ENCODE results near the gene KLHL22.

KLHL22 gene

GRCh38 chr22:20421507-20421874 is 74.1 kb downstream of the KLHL22 start:
- TF ChIP-seq PPARA (CRISPR knock-in tag; IDR thresholded peaks at IDR 0.05; ENCODE audit: borderline replicate concordance) (no peak), PATZ1 (CRISPR knock-in tag; IDR thresholded peaks at IDR 0.05; ENCODE audit: borderline replicate concordance) (no peak), RARB (CRISPR knock-in tag; IDR thresholded peaks at IDR 0.05) (no peak), ESRRG (CRISPR knock-in tag; IDR thresholded peaks at IDR 0.05) (no peak), BACH2 (CRISPR knock-in tag; IDR thresholded peaks at IDR 0.05; ENCODE audit: borderline replicate concordance) (no peak), ZFP30 (CRISPR knock-in tag; IDR thresholded peaks at IDR 0.05) (no peak), CSDC2 (CRISPR knock-in tag; IDR thresholded peaks at IDR 0.05) (no peak)
- TF ChIP-seq, protein P1, sequence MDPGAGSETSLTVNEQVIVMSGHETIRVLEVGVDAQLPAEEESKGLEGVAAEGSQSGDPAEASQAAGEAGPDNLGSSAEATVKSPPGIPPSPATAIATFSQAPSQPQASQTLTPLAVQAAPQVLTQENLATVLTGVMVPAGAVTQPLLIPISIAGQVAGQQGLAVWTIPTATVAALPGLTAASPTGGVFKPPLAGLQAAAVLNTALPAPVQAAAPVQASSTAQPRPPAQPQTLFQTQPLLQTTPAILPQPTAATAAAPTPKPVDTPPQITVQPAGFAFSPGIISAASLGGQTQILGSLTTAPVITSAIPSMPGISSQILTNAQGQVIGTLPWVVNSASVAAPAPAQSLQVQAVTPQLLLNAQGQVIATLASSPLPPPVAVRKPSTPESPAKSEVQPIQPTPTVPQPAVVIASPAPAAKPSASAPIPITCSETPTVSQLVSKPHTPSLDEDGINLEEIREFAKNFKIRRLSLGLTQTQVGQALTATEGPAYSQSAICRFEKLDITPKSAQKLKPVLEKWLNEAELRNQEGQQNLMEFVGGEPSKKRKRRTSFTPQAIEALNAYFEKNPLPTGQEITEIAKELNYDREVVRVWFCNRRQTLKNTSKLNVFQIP (CRISPR knock-in tag; IDR thresholded peaks at IDR 0.05; ENCODE audit: borderline replicate concordance, low read depth) = no peak
- TF ChIP-seq, protein P2, sequence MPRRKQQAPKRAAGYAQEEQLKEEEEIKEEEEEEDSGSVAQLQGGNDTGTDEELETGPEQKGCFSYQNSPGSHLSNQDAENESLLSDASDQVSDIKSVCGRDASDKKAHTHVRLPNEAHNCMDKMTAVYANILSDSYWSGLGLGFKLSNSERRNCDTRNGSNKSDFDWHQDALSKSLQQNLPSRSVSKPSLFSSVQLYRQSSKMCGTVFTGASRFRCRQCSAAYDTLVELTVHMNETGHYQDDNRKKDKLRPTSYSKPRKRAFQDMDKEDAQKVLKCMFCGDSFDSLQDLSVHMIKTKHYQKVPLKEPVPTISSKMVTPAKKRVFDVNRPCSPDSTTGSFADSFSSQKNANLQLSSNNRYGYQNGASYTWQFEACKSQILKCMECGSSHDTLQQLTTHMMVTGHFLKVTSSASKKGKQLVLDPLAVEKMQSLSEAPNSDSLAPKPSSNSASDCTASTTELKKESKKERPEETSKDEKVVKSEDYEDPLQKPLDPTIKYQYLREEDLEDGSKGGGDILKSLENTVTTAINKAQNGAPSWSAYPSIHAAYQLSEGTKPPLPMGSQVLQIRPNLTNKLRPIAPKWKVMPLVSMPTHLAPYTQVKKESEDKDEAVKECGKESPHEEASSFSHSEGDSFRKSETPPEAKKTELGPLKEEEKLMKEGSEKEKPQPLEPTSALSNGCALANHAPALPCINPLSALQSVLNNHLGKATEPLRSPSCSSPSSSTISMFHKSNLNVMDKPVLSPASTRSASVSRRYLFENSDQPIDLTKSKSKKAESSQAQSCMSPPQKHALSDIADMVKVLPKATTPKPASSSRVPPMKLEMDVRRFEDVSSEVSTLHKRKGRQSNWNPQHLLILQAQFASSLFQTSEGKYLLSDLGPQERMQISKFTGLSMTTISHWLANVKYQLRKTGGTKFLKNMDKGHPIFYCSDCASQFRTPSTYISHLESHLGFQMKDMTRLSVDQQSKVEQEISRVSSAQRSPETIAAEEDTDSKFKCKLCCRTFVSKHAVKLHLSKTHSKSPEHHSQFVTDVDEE (CRISPR knock-in tag; IDR thresholded peaks at IDR 0.05) = no peak
- no peak for ATAC-seq

GRCh38 chr22:20420157-20420842 is 75.3 kb downstream of the KLHL22 start:
- TF ChIP-seq, protein P2 (CRISPR knock-in tag; IDR thresholded peaks at IDR 0.05) = no peak
- TF ChIP-seq RARB (CRISPR knock-in tag; IDR thresholded peaks at IDR 0.05) = no peak
- no peak for TF ChIP-seq ZNF70 (CRISPR knock-in tag; IDR thresholded peaks at IDR 0.05)
- no peak for TF ChIP-seq OSR1 (CRISPR knock-in tag; IDR thresholded peaks at IDR 0.05)
- TF ChIP-seq BACH2 (CRISPR knock-in tag; IDR thresholded peaks at IDR 0.05; ENCODE audit: borderline replicate concordance) = no peak
- TF ChIP-seq ESRRG (CRISPR knock-in tag; IDR thresholded peaks at IDR 0.05) = no peak
- TF ChIP-seq ZFP3 (CRISPR knock-in tag; IDR thresholded peaks at IDR 0.05) = no peak
- no peak for TF ChIP-seq ZC3H10 (CRISPR knock-in tag; IDR thresholded peaks at IDR 0.05)
- TF ChIP-seq ZFP30 (CRISPR knock-in tag; IDR thresholded peaks at IDR 0.05) = no peak
- TF ChIP-seq ISL1 (CRISPR knock-in tag; IDR thresholded peaks at IDR 0.05) = no peak
- no peak for TF ChIP-seq ZNF565 (CRISPR knock-in tag; conservative IDR thresholded peaks at IDR 0.05; ENCODE audit: low read depth)
- TF ChIP-seq CREB5 (CRISPR knock-in tag; IDR thresholded peaks at IDR 0.05; ENCODE audit: low read depth) = no peak
- TF ChIP-seq ZNF8 (CRISPR knock-in tag; IDR thresholded peaks at IDR 0.05) = no peak
- TF ChIP-seq PPARA (CRISPR knock-in tag; IDR thresholded peaks at IDR 0.05; ENCODE audit: borderline replicate concordance) = no peak
- ATAC-seq = no peak

DNA sequence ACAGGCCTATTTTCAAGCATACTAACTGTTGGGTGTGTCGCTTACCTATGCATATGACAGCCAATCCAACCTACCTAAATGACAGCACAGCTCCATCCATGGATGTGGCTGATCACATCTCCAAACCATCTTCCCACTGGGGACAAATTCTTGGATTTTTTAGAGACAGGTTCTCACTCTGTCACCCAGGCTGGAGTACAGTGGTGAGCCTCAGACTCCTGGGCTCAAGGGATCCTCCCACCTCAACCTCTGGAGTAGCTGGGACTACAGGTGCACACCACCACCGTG is 76.0 kb downstream of the KLHL22 start:
- TF ChIP-seq CSRNP3 (CRISPR knock-in tag; IDR thresholded peaks at IDR 0.05) = no peak
- TF ChIP-seq CSDC2 (CRISPR knock-in tag; IDR thresholded peaks at IDR 0.05) = no peak
- TF ChIP-seq ZC3H10 (CRISPR knock-in tag; IDR thresholded peaks at IDR 0.05) = no peak
- no peak for TF ChIP-seq ZFP30 (CRISPR knock-in tag; IDR thresholded peaks at IDR 0.05)
- no peak for TF ChIP-seq ISL1 (CRISPR knock-in tag; IDR thresholded peaks at IDR 0.05)
- no peak for TF ChIP-seq CREB5 (CRISPR knock-in tag; IDR thresholded peaks at IDR 0.05; ENCODE audit: low read depth)
- TF ChIP-seq OSR1 (CRISPR knock-in tag; IDR thresholded peaks at IDR 0.05) = no peak
- TF ChIP-seq, protein P1 (CRISPR knock-in tag; IDR thresholded peaks at IDR 0.05; ENCODE audit: borderline replicate concordance, low read depth) = no peak
- no peak for TF ChIP-seq SNAI2 (CRISPR knock-in tag; IDR thresholded peaks at IDR 0.05)
- no peak for TF ChIP-seq ESRRG (CRISPR knock-in tag; IDR thresholded peaks at IDR 0.05)
- no peak for TF ChIP-seq TOX (CRISPR knock-in tag; IDR thresholded peaks at IDR 0.05; ENCODE audit: borderline replicate concordance)
- TF ChIP-seq PPARA (CRISPR knock-in tag; IDR thresholded peaks at IDR 0.05; ENCODE audit: borderline replicate concordance) = no peak
- TF ChIP-seq RARB (CRISPR knock-in tag; IDR thresholded peaks at IDR 0.05) = no peak
- ATAC-seq = no peak
